Measurements from ENCODE around the gene NIPAL3. TPM values are rescaled to one million over a fixed set of nuclear protein-coding genes. Genes with fewer than 3 reads are reported as not detected.
"Not testable (repeated sequence)": the region's sequence is repeated elsewhere in the genome, so short reads cannot be mapped to it uniquely, and the experiment has no call there.

The NIPAL3 gene
- total RNA-seq, 1 donor from 2014 or later, result 30.1 TPM

DNA sequence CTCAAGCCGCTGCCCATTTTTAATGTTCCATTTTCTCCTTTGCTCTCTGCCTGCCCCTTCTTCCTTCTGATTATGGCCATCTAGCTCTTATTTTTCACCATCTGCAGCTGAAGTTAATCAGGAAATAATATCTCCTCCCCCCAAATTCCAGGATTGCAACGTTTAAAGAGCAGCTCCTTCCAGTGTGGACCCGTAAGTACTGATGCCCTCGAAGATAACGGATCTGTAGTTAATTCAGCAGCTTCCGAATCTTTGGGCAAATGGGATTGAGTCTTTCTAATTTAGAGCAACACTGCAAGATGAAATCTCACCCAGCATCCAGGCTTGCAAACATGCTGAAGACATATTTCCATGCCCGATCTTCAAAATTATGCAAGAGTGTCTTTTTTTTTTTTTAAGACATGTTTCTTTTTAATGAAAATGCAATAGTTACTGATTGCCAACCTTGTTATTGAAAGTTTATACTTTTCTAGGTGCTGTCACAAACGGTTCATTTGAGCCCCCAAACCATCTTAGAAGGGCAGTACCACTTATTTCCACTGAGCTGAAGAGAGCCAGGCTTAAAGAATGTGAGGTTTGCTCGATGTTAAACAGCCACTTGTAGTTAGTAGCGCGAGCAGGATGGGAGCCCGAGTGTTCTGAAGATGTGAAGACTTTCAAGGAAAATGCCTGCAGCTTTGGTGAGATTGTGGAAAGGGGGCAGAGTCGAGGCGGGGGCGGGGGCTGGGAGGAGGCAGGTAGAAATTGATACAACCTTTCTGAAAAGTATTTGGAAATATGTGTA, 76.2 kb downstream of the NIPAL3 start:
- Histone ChIP-seq H3K36me3 (no peaks in the 10 kb centered on the region), H3K4me1 (no peaks in the 10 kb centered on the region), H3K4me3 (no peak overlapping the region), H3K9me3 (replicated peaks) (no peaks in the 10 kb centered on the region), H3K27ac (replicated peaks) (no peak overlapping the region), H3K27me3 (ENCODE audit: low read depth) (peaks cover 44% of the 10 kb centered on the region)
- intact Hi-C loops (cut with micrococcal nuclease), result no loop called here
- TF ChIP-seq, protein P1, sequence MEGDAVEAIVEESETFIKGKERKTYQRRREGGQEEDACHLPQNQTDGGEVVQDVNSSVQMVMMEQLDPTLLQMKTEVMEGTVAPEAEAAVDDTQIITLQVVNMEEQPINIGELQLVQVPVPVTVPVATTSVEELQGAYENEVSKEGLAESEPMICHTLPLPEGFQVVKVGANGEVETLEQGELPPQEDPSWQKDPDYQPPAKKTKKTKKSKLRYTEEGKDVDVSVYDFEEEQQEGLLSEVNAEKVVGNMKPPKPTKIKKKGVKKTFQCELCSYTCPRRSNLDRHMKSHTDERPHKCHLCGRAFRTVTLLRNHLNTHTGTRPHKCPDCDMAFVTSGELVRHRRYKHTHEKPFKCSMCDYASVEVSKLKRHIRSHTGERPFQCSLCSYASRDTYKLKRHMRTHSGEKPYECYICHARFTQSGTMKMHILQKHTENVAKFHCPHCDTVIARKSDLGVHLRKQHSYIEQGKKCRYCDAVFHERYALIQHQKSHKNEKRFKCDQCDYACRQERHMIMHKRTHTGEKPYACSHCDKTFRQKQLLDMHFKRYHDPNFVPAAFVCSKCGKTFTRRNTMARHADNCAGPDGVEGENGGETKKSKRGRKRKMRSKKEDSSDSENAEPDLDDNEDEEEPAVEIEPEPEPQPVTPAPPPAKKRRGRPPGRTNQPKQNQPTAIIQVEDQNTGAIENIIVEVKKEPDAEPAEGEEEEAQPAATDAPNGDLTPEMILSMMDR (IDR thresholded peaks at IDR 0.05; ENCODE audit: borderline replicate concordance), result no peak
- DNase-seq, result no peak

DNA sequence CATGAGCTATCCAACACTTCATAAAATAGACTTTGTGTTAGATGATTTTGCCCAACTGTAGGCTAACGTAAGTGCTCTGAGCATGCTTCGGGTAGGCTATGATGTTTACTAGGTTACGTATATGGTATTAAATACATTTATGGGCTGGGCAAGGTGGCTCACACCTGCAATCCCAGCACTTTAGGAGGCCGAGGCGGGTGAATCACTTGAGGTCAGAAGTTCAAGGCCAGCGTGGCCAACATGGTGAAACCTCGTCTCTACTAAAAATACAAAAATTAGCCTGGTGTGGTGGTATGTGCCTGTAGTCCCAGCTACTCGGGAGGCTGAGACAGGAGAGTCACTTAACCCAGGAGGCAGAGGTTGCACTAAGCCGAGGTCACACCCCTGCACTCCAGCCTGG, 77.3 kb downstream of the NIPAL3 start:
- DNase-seq; H3K27ac ChIP-seq (replicated peaks); H3K9me3 ChIP-seq (replicated peaks); H3K36me3 ChIP-seq; intact Hi-C loops (cut with micrococcal nuclease); H3K4me3 ChIP-seq; H3K4me1 ChIP-seq: not testable (repeated sequence)
- H3K27me3 ChIP-seq (ENCODE audit: low read depth), result peaks cover 44% of the 10 kb centered on the region

DNA sequence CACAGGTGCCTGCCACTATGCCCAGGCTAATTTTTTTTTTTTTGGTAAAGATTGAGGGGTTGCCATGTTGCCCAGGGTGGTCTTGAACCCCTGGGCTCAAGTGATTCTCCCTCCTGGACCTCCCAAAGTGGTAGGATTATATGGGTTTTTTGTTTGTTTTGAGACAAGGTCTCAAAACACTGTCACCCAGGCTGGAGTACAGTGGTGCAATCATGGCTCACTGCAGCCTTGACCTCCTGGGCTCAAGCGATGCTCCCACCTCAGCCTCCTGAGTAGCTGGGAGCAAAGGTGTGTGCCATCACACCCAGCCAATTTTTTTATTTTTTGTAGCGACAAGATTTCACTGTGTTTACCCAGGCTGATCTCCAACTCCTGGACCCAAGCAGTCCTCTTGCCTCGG, 78.2 kb downstream of the NIPAL3 start:
- peaks cover 44% of the 10 kb centered on the region for H3K27me3 ChIP-seq (ENCODE audit: low read depth)
- H3K4me1 ChIP-seq, result no peaks in the 10 kb centered on the region
- H3K27ac ChIP-seq (replicated peaks), result no peak overlapping the region
- intact Hi-C loops (cut with micrococcal nuclease), result no loop called here
- no peaks in the 10 kb centered on the region for H3K9me3 ChIP-seq (replicated peaks)
- H3K36me3 ChIP-seq, result no peaks in the 10 kb centered on the region
- TF ChIP-seq, protein P1 (IDR thresholded peaks at IDR 0.05; ENCODE audit: borderline replicate concordance), result no peak
- H3K4me3 ChIP-seq, result no peak overlapping the region
- no peak for DNase-seq

DNA sequence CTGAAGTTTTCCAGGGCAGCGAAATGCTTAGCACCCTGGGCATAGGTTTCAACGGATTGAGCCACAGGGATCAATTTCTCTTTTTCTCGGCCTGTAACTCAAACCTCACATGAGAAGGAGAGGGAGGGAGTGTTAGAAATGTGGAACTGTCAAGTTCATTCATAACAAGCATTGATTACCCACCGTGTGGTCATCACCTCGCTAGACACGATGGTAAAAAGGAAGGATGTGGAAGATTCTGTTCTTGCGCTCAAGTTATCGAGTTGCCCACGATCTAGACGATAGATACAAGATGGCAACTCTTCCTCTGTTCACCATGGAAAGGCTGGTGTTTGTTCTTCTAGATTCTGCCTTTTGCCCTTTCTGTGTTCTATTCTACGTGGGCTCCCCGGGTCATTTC, 83.0 kb downstream of the NIPAL3 start:
- no peak for DNase-seq
- peaks cover 20% of the 10 kb centered on the region for H3K27me3 ChIP-seq (ENCODE audit: low read depth)
- intact Hi-C loops (cut with micrococcal nuclease), result no loop called here
- peaks cover 20% of the 10 kb centered on the region for H3K4me1 ChIP-seq
- no peak overlapping the region for H3K27ac ChIP-seq (replicated peaks)
- TF ChIP-seq, protein P1 (IDR thresholded peaks at IDR 0.05; ENCODE audit: borderline replicate concordance), result no peak
- no peaks in the 10 kb centered on the region for H3K36me3 ChIP-seq
- no peak overlapping the region for H3K4me3 ChIP-seq
- H3K9me3 ChIP-seq (replicated peaks), result no peaks in the 10 kb centered on the region

DNA sequence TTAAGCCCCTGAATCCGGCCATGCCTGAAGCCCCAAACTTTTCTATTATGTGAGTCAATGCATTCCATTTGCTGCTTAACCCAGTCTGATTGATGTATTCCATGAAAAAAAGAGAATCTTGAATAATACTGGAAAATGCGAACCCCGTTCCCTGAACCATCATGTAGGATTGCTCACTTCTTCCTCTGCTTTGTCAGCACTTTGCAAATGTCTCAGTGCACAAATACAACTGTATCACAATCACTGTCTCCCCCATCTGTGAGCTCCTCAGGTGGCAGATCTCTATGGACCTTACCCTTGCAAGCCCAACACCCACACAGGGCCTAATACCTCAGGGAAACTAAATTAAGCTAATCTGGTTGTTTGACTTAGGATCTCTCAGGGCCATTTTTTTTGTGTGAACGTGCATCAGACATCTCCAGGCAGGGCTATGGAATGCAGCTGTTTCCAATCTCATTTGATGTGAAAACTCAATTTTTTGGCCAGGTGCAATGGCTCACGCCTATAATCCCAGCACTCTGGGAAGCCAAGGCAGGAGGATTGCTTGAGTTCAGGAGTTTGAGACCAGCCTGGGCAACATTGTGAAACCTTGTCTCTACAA, 84.9 kb downstream of the NIPAL3 start:
- TF ChIP-seq, protein P1 (IDR thresholded peaks at IDR 0.05; ENCODE audit: borderline replicate concordance), result no peak
- Histone ChIP-seq H3K9me3 (replicated peaks) (no peaks in the 10 kb centered on the region), H3K36me3 (no peaks in the 10 kb centered on the region), H3K27ac (replicated peaks) (no peak overlapping the region), H3K4me1 (peaks cover 21% of the 10 kb centered on the region), H3K4me3 (no peak overlapping the region), H3K27me3 (ENCODE audit: low read depth) (peaks cover 8% of the 10 kb centered on the region)
- DNase-seq, result no peak
- intact Hi-C loops (cut with micrococcal nuclease), result loop anchor here (10.0 kb wide), 1 partner anchor 96 kb away; no protein-coding TSS in a partner anchor

Measured in left ventricle myocardium inferior (tissue), 1 donor.